Renal pelvis (tissue), 4 donors: ENCODE data around the gene SMURF1. TPM values are rescaled to one million over a fixed set of nuclear protein-coding genes. Genes with fewer than 3 reads are reported as not detected.
"Not testable (repeated sequence)": the region's sequence is repeated elsewhere in the genome, so short reads cannot be mapped to it uniquely, and the experiment has no call there.

Experiments
- DNase-seq: peaks from one replicate; pipeline ENCODE4 v3.0.0-alpha.2; 2013
- polyA plus RNA-seq, 3 donors: library from polyadenylated mRNA; unstranded; fragments of 120-200 nt; gene quantifications; one replicate each; pipeline ENCODE4 v1.2.1, GENCODE V29; 2013; ENCODE audit not compliant: insufficient read length in 3 of 3

The SMURF1 gene
- polyA plus RNA-seq, 3 donors, result 14.3 to 19.6 (median 18.9) TPM

- no peak for DNase-seq
These were observed 82.7 kb downstream of the SMURF1 start for GRCh38 chr7:99061001-99061776.

- no peak for DNase-seq
These were observed 89.1 kb downstream of the SMURF1 start for GRCh38 chr7:99054781-99055180.

GRCh38 chr7:99050971-99051370 lies 92.9 kb downstream of the SMURF1 start:
- no peak for DNase-seq

DNA sequence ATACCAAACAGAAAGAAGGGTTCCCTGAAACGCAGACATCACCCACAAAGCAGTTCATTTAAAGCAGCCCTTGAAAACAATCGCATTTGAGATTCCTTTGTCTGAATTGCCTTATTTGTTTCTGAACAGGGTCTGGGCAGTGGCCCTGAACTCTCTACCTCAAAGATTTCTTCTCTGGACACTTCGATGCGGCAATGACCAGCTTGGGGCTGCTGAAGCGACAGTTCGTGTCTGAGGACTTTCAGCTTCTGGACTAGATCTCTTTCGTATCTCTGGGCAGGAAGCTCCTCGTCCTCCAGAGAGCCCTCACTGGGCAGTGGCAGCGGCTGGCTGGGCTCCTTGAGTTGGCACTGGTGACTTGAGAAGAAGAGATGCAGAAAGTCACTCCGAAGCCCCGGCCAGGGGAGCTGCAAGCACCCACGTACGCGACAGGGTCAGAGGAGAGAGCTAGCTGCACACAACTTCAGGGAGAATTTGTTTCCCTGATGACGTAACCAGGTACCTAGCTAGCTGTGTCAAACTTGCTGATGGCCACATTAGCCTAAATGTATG lies 96.3 kb downstream of the SMURF1 start:
- no peak for DNase-seq

DNA sequence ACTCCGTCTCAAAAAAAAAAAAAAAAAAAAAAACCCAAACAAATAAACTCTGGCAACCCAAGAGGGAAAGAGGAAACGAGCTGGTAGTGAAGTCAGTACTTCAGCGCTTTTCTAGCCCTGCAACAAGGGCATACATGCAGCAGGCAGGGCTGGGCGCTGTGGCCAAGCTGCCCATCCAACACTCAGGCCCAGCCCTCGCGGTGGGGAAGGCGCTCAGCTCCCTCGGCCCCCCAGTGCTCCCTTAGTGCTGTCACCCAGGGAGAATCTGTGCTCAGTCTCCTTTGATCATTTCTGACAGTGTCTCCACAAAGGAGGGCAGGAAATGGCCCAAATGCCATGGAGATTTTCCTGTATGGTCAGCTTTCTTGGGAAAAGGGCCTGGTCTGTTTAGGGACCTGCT lies 97.2 kb downstream of the SMURF1 start:
- no peak for DNase-seq

DNA sequence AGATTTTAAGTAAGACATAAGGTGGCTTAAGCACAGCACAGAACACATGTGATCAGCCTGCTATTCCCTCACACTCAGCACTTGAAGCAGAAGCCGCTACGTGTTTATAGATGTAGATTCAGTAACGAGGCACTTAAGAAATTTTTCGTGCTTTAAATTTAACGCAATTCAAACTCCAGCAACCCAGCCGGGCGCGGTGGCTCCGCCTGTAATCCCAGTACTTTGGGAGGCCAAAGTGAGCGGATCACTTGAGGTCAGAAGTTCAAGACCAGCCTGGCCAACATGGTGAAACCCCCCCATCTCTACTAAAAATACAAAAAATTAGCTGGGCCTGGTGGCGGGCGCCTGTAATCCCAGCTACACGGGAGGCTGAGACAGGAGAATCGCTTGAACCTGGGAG lies 97.6 kb downstream of the SMURF1 start:
- DNase-seq, result not testable (repeated sequence)

DNA sequence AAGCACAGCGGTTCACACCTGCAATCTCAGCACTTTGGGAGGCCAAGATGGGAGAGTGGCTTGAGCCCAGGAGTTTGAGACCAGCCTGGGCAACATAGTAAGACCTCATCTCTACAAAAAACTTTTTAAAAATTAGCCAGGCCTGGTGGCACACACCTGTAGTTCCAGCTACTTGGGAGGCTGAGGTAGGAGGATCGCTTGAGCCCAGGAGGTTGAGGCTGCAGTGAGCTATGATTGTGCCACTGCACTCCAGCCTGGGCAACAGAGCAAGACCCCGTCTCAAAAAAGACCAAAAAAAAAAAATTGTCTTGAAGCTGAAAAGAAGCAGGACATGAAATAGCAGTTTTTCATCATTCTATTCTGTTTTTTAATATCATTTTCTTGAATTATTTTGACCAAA lies 99.0 kb downstream of the SMURF1 start:
- DNase-seq, result not testable (repeated sequence)

DNA sequence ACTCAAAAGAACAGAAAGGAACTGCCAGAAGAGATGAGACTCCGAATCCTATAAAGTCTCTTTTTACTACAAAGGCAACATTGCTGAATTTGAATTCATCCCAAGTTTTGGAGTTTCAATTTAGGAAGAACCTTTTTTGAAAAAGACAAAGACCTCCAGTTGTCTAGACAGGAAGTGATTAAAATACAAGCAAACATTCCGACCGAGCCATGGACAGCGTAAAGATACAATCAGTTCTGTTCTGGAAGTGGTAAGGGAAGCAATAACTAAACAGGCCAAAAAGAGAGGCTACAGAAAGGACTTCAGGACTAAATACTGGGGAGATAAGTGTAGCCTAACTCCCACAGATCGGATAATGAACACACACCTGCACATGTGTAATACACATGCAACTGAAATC lies 101.0 kb downstream of the SMURF1 start:
- DNase-seq, result no peak

DNA sequence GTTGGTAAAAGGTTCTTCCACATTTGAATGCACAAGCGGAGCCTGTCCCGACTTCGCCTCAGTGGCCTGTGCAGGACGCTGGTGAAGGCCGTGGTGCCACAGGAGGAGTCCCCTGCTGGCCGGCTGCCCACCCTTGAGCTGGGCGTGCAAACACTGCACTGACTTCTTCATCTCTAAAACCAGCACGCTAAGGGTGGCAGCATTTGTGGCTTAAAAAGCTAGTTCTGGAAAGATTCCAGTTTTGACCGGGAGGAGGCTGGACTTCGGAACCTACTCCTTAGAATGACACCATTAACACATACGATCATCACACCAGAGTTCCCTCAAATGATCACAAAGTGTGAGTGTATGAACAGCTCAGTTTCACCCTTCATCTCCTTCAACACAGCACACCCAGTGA lies 102.4 kb downstream of the SMURF1 start:
- no peak for DNase-seq

DNA sequence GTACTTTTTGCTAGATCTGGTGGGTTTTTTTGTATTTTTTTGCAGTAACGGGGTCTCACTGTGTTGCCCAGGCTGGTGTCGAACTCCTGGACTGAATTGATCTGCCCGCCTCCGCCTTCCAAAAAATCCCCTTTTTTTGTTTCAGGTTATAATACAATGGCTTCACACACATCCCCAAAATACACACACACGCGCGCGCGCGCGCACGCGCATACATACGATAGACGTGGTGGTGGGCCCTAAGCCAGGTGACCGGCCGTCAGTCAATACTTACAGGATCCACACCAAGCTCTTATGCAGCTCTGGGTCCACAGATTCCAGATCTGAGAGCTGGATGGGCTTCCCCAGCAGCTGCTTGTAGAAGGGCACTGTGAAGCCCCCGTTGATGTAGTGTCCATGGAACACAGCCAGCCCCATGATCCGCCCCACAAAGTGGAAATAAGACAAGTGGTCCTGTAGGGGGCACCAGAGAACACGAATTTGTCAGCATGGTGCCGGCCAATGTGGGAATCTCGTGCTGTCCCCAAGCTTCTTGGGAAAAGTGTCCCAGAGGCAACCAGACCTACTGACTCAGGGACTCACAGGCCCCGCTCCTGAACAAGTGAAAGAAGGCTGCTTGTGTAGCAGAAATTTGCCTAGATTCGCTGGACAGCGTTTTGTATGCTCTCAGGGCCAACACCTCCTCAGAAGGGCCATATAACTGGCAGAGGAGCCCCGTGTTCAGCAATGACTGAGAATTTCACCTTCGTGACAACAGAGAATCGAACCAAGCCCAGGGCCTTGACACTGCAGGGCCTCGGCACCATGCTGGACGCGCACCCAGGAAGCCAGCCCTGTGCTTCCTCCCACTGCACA lies 103.6 kb downstream of the SMURF1 start:
- peak; percentile 88 for DNase-seq

GRCh38 chr7:99039384-99039891 lies 104.5 kb downstream of the SMURF1 start:
- no peak for DNase-seq

DNA sequence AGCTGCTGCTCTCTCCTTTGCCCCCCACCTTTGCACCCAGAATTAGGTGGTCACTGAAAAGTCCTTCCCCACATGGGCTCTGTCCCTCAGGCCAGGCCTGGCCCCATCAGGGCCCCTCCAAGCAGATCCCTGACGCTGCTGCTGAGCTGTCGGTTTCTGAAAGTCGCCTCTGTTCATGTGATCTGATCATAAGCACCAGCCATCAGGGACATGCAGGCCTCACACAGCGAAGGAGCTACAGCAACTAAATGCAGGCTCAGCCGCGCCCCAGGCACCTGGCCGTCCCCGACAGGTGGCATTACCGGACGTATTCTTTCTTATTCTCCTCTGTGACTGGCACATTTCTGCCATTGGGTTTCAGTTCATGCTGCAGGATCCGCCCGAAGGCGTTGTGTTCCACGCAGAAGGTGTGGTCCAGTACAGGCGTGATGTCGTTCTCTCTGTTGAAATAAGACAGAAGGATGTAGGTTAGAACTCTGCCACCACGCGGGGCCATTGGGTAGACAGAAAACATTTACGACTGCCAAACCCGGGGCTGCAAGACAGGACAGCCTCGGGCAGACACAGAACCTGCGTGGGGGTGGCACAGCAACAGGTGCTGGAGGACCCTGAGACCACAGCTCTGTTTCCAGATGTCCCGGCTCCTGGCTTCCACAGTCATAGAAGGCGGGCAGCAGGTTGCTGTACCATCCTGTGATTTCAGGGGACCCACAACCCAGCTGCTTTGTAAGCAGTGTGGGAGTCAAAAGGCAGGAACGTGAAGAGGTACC lies 105.6 kb downstream of the SMURF1 start:
- DNase-seq, result no peak

- no peak for DNase-seq
These were observed 106.5 kb downstream of the SMURF1 start for GRCh38 chr7:99037327-99037940.

- DNase-seq, result no peak
These were observed 107.3 kb downstream of the SMURF1 start for GRCh38 chr7:99036546-99037111.

- DNase-seq, result no peak
These were observed 108.0 kb downstream of the SMURF1 start for GRCh38 chr7:99035723-99036545.

DNA sequence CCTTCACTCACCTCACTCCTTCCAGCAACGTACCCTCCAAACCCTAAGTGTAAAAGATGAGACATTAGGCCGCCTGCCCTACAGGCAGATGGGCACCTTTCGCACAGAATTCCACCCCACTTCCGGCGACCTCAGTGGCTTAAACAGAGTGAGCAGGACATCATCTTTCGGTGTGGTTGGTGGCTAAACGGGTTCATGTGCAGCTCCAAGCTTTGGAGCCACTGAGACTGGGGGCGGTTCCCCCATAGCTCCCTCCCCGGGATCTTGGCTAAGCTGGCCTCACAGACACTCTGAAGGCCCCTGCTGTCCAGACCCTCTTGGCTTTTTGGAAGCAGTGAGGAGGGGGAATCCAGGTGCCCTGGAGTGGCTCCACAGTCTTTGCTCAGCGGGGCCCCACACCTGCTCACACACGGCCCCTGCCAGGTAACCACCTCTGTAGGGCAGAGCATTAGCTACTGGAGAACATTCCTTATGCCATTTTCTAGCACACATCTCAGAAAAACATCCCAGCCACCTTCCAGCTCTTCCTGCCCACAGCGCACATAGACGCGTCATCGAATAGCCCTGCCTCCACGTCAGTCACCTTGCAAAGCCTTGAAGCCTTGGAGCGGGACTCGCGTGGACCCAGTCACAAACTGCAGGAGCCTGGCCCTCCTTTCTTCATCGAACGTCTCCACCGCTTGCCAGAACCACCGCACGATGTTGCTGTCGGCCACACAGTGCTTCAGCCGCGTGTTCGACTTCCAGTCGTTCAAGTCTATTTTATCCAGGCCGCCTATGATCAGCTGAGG lies 108.8 kb downstream of the SMURF1 start:
- DNase-seq, result no peak

- DNase-seq, result no peak
These were observed 110.1 kb downstream of the SMURF1 start for GRCh38 chr7:99033765-99034164.

DNA sequence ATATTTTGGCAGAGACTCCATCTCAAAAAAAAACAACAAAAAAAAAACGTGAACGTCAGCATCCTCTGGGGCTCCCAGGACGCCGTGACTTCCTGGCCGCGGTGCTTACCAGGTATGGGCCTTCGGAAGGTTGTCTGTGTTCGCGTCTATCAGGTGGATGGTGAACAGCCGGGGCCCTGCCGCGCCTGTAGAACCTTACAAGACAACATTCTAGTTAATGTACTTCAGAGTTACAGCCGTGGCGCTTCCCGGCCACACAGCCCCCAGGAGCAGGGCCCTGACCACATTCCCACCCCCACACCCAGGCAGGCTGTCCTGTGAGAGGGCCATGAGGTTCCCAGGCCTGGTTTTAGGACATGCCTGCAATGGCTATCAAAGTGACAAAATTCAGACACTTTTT lies 111.0 kb downstream of the SMURF1 start:
- DNase-seq, result no peak

DNA sequence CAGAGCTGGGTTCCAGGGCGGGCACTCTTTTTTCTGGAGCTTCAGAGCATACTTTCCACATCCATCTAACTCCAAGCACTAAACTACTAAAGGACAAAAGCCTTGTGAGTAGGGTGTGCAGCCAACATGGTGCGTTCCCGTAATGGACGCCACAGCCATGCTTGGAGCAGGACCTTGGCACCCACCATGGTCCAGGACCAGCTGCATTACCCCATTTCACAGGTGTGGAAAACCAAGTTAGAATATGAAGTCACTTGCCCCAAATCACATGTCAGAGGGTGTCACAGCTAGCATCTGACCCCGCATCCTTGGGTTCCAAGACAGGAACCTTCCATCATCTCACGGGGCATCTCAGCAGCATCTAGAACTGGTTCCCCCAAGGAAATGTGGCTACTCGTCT lies 112.4 kb downstream of the SMURF1 start:
- no peak for DNase-seq
